ENCODE measurements around the gene SNTG2. TPM values are rescaled to one million over a fixed set of nuclear protein-coding genes. Genes with fewer than 3 reads are reported as not detected.

The SNTG2 gene
- total RNA-seq, 1 donor from 2014 or later: 0.47 TPM

GRCh38 chr2:1041012-1041805 lies 90.6 kb downstream of the SNTG2 start:
- TF ChIP-seq, protein P1, sequence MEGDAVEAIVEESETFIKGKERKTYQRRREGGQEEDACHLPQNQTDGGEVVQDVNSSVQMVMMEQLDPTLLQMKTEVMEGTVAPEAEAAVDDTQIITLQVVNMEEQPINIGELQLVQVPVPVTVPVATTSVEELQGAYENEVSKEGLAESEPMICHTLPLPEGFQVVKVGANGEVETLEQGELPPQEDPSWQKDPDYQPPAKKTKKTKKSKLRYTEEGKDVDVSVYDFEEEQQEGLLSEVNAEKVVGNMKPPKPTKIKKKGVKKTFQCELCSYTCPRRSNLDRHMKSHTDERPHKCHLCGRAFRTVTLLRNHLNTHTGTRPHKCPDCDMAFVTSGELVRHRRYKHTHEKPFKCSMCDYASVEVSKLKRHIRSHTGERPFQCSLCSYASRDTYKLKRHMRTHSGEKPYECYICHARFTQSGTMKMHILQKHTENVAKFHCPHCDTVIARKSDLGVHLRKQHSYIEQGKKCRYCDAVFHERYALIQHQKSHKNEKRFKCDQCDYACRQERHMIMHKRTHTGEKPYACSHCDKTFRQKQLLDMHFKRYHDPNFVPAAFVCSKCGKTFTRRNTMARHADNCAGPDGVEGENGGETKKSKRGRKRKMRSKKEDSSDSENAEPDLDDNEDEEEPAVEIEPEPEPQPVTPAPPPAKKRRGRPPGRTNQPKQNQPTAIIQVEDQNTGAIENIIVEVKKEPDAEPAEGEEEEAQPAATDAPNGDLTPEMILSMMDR (conservative IDR thresholded peaks at IDR 0.05): no peak
- Mint-ChIP-seq H3K36me3 (ENCODE audit: low read depth) (peaks cover 14% of the 10 kb centered on the region), H3K4me3 (no peak overlapping the region), H3K27ac (ENCODE audit: unreplicated experiment) (peak overlapping the region; percentile 81), H3K27me3 (ENCODE audit: low read depth) (no peaks in the 10 kb centered on the region), H3K4me1 (peaks cover 3% of the 10 kb centered on the region), H3K9me3 (peaks cover 22% of the 10 kb centered on the region)
- DNase-seq (ENCODE audit: low read depth, low spot score): no peak

DNA sequence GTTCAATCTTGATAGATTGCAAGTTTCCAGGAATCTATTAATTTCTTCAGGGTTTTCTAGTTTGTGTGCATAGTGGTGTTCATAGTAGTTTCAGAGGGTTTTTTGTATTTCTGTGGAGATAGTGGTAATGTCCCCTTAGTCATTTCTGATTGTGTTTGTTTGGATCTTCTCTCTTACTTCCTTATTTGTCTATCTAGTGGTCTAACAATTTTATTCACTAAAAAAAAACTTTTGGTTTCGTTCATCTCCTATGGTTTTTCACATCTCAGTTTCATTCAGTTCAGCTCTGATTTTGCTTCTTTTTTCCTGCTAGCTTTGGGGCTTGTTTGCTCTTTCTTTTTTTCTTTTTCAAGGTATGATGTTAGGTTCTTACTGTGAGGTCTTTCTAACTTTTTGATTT lies 94.5 kb downstream of the SNTG2 start:
- H3K36me3 Mint-ChIP-seq (ENCODE audit: low read depth): peaks cover 15% of the 10 kb centered on the region
- H3K4me3 Mint-ChIP-seq: no peak overlapping the region
- TF ChIP-seq, protein P1 (conservative IDR thresholded peaks at IDR 0.05): no peak
- peaks cover 3% of the 10 kb centered on the region for H3K4me1 Mint-ChIP-seq
- no peak for DNase-seq (ENCODE audit: low read depth, low spot score)
- H3K27me3 Mint-ChIP-seq (ENCODE audit: low read depth): no peaks in the 10 kb centered on the region
- peaks cover 33% of the 10 kb centered on the region for H3K9me3 Mint-ChIP-seq
- no peak overlapping the region for H3K27ac Mint-ChIP-seq (ENCODE audit: unreplicated experiment)

DNA sequence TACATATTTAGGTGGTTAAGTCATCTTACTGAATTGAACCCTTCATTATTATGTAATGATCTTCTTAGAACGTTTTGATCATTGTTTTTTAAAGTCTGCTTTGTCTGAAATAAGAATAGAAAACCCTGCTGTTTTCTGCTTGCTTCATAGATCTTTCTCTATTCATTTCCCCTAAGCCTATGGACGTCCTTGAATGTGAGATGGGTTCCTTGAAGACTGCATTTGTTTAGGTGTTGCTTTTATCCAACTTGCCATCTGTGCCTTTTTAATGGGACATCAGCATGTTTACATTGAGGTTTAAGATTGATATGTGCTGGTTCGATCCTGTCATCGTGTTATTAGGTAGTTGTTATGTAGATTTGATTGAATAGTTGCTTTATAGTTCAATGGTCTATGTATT lies 95.4 kb downstream of the SNTG2 start:
- peaks cover 34% of the 10 kb centered on the region for H3K9me3 Mint-ChIP-seq

DNA sequence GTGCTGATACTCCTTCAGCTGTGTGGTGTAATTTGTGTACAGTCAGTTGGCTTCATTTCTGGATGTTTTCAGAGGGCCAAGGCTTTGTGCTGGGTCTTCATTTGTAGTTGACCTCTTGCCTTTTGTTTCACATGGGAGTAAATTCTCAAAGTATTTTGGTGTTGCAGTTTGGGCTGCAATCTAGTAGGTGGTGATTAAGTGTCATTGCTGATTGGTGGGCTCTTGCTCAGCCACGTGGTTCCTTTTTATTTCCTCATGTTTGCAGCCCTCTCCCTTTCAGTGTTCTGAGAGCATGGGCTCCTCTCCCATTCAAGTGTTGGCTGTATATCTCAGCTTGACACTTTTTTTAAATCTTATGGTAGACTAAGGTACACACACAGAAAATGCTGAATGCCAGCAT lies 96.8 kb downstream of the SNTG2 start:
- TF ChIP-seq, protein P1 (conservative IDR thresholded peaks at IDR 0.05): no peak
- H3K9me3 Mint-ChIP-seq: peaks cover 34% of the 10 kb centered on the region
- H3K4me1 Mint-ChIP-seq: peaks cover 4% of the 10 kb centered on the region
- H3K27me3 Mint-ChIP-seq (ENCODE audit: low read depth): no peaks in the 10 kb centered on the region
- H3K4me3 Mint-ChIP-seq: no peak overlapping the region
- peaks cover 13% of the 10 kb centered on the region for H3K36me3 Mint-ChIP-seq (ENCODE audit: low read depth)
- no peak overlapping the region for H3K27ac Mint-ChIP-seq (ENCODE audit: unreplicated experiment)
- no peak for DNase-seq (ENCODE audit: low read depth, low spot score)

More for the DNA sequence above, 95.4 kb downstream of the SNTG2 start:
- Mint-ChIP-seq H3K27ac (ENCODE audit: unreplicated experiment) (no peak overlapping the region), H3K4me3 (no peak overlapping the region), H3K4me1 (peaks cover under 1% of the 10 kb centered on the region), H3K27me3 (ENCODE audit: low read depth) (no peaks in the 10 kb centered on the region), H3K36me3 (ENCODE audit: low read depth) (peaks cover 13% of the 10 kb centered on the region)
- TF ChIP-seq, protein P1 (conservative IDR thresholded peaks at IDR 0.05): no peak
- no peak for DNase-seq (ENCODE audit: low read depth, low spot score)

GRCh38 chr2:1049691-1050090 lies 99.0 kb downstream of the SNTG2 start:
- TF ChIP-seq, protein P1 (conservative IDR thresholded peaks at IDR 0.05): no peak
- H3K36me3 Mint-ChIP-seq (ENCODE audit: low read depth): peaks cover 3% of the 10 kb centered on the region
- H3K27ac Mint-ChIP-seq (ENCODE audit: unreplicated experiment): no peak overlapping the region
- no peak for DNase-seq (ENCODE audit: low read depth, low spot score)
- H3K27me3 Mint-ChIP-seq (ENCODE audit: low read depth): peaks cover 1% of the 10 kb centered on the region
- H3K9me3 Mint-ChIP-seq: peaks cover 19% of the 10 kb centered on the region
- peaks cover 7% of the 10 kb centered on the region for H3K4me1 Mint-ChIP-seq
- H3K4me3 Mint-ChIP-seq: no peak overlapping the region
